Activated CD8-positive, alpha-beta T cell treated with anti-CD3 and anti-CD28 coated beads for 36 hours (primary cell): ENCODE measurements around the gene RNASEH1. TPM values are rescaled to one million over a fixed set of nuclear protein-coding genes. Genes with fewer than 3 reads are reported as not detected.
A peak's percentile ranks its signal among the peaks of the same experiment; 100 is the strongest.

Experiments used
- ATAC-seq: fragments of 200-7000 bp; cut with Tn5 transposase; one replicate; pipeline ENCODE4 v1.10.0; 2021; ENCODE audit warnings: mild to moderate bottlenecking, moderate library complexity
- CTCF ChIA-PET: fragments of 350-600 bp; sonication (Branson Sonifier 250); formaldehyde crosslinking; loops from one replicate; lab custom pipeline; 2021; ENCODE audit warnings: antibody characterized with exemption; lab: Charles Lee
- POLR2A ChIA-PET: fragments of 350-600 bp; sonication (Branson Sonifier 250); formaldehyde crosslinking; loops from one replicate; lab custom pipeline; 2021; ENCODE audit warnings: antibody characterized with exemption; lab: Charles Lee
- DNase-seq: peaks from one replicate; pipeline ENCODE4 v3.0.0-alpha.2; 2020
- H3K27ac Mint-ChIP-seq: one replicate; pipeline ENCODE4 v1.8.0; 2021; ENCODE audit warnings: mild to moderate bottlenecking, mixed read lengths
- H3K27me3 Mint-ChIP-seq: one replicate; pipeline ENCODE4 v1.8.0; 2021; ENCODE audit warnings: mixed read lengths
- H3K36me3 Mint-ChIP-seq: one replicate; pipeline ENCODE4 v1.8.0; 2021; ENCODE audit warnings: low read depth, mixed read lengths
- H3K4me1 Mint-ChIP-seq: one replicate; pipeline ENCODE4 v1.8.0; 2021; ENCODE audit warnings: low read depth, mixed read lengths
- H3K4me3 Mint-ChIP-seq: one replicate; pipeline ENCODE4 v1.8.0; 2021; ENCODE audit warnings: mild to moderate bottlenecking, moderate library complexity, mixed read lengths
- H3K9me3 Mint-ChIP-seq: one replicate; pipeline ENCODE4 v1.8.0; 2021; ENCODE audit warnings: mixed read lengths
- intact Hi-C: fragments of 100-400 bp; cut with micrococcal nuclease; formaldehyde crosslinking; loops from one replicate; pipeline ENCODE4 v1.10.0; 2022
- total RNA-seq, 2 experiments: library from RNA; stranded (reverse); gene quantifications; one replicate each; pipeline ENCODE4 v1.2.3, GENCODE V29; 2021
- TF ChIP-seq, protein P1 (sequence below): fragments of 200-600 bp; IDR thresholded peaks from one replicate; pipeline ENCODE4 v1.8.0; 2022; ENCODE audit warnings: antibody characterized with exemption, mild to moderate bottlenecking

Gene RNASEH1
- total RNA-seq, 2 experiments from 2014 or later, result 23.4 to 24.7 TPM

DNA sequence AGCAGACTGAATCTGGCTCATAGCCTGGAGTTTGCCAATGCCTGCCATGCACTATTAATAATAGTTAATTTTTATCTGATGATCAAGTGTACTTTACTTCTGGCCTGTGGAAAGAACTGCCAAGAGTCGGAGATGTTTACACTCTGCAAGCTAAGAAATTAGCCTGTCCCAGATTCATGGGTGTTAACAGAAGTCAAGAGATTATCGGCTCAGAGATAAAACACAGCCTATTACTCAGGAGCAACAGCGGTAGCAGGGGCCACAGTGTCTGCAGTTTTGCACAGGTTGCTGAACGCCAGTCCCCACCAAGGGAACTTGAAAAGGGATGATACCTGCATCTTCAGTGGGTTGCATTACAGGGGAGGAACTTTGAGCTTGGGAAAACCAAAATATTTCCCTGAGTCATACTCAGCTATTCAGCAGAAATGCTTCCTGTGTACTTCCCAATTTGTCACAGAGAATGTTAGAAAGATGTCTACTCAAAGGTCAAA lies 34.5 kb downstream of the RNASEH1 start:
- ChIA-PET POLR2A (no interaction called here), CTCF (no interaction called here)
- H3K36me3 Mint-ChIP-seq, result peaks cover 7% of the 10 kb centered on the region
- no peak for DNase-seq
- ATAC-seq, result no peak
- intact Hi-C loops, result no loop called here
- H3K4me3 Mint-ChIP-seq, result no peak overlapping the region
- no peak overlapping the region for H3K27ac Mint-ChIP-seq
- H3K27me3 Mint-ChIP-seq, result no peaks in the 10 kb centered on the region
- no peaks in the 10 kb centered on the region for H3K9me3 Mint-ChIP-seq
- H3K4me1 Mint-ChIP-seq, result peaks cover 21% of the 10 kb centered on the region
- TF ChIP-seq, protein P1, sequence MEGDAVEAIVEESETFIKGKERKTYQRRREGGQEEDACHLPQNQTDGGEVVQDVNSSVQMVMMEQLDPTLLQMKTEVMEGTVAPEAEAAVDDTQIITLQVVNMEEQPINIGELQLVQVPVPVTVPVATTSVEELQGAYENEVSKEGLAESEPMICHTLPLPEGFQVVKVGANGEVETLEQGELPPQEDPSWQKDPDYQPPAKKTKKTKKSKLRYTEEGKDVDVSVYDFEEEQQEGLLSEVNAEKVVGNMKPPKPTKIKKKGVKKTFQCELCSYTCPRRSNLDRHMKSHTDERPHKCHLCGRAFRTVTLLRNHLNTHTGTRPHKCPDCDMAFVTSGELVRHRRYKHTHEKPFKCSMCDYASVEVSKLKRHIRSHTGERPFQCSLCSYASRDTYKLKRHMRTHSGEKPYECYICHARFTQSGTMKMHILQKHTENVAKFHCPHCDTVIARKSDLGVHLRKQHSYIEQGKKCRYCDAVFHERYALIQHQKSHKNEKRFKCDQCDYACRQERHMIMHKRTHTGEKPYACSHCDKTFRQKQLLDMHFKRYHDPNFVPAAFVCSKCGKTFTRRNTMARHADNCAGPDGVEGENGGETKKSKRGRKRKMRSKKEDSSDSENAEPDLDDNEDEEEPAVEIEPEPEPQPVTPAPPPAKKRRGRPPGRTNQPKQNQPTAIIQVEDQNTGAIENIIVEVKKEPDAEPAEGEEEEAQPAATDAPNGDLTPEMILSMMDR, result no peak

GRCh38 chr2:3522961-3523421 lies 35.1 kb downstream of the RNASEH1 start:
- intact Hi-C loops, result no loop called here
- H3K27me3 Mint-ChIP-seq, result no peaks in the 10 kb centered on the region
- DNase-seq (no peak), ATAC-seq (no peak)
- no peak overlapping the region for H3K27ac Mint-ChIP-seq
- ChIA-PET CTCF (no interaction called here), POLR2A (no interaction called here)
- TF ChIP-seq, protein P1, result no peak
- peaks cover 7% of the 10 kb centered on the region for H3K36me3 Mint-ChIP-seq
- no peak overlapping the region for H3K4me3 Mint-ChIP-seq
- peaks cover 23% of the 10 kb centered on the region for H3K4me1 Mint-ChIP-seq
- H3K9me3 Mint-ChIP-seq, result no peaks in the 10 kb centered on the region

DNA sequence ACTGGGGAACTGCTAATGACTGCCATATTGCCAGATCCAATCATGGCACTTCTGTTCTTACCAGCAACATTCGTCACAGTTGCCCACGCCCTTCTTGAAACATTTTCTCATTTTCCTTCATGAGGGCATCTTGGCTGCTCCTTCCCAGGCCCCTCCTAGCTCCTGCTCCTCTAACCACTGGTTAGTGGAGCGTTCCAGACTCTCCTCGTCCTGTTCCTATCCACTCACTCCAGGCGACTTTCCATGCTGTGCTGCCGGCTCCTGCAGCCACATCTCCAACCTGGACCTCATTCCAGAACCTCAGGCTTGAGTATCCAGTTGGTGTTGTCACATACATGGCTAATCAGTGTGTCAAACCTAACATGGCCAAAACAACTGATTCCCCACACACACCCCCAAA lies 37.5 kb downstream of the RNASEH1 start:
- intact Hi-C loops, result no loop called here
- Mint-ChIP-seq H3K36me3 (peaks cover 10% of the 10 kb centered on the region), H3K27me3 (no peaks in the 10 kb centered on the region), H3K4me3 (peak overlapping the region; percentile 89), H3K27ac (no peak overlapping the region), H3K9me3 (peaks cover 3% of the 10 kb centered on the region), H3K4me1 (peaks cover 26% of the 10 kb centered on the region)
- ATAC-seq, result no peak
- ChIA-PET POLR2A (interaction anchor here (0.9 to 1.0 kb wide), 4 partner anchors 9 to 28 kb away, joined by 3 to 4 read pairs (median 3); no protein-coding TSS in a partner anchor), CTCF (interaction anchor here (1.0 to 1.4 kb wide), 2 partner anchors 38 to 55 kb away, joined by 3 to 5 read pairs; partner anchors contain the start of gene RNASEH1)
- DNase-seq, result no peak
- TF ChIP-seq, protein P1, result no peak

DNA sequence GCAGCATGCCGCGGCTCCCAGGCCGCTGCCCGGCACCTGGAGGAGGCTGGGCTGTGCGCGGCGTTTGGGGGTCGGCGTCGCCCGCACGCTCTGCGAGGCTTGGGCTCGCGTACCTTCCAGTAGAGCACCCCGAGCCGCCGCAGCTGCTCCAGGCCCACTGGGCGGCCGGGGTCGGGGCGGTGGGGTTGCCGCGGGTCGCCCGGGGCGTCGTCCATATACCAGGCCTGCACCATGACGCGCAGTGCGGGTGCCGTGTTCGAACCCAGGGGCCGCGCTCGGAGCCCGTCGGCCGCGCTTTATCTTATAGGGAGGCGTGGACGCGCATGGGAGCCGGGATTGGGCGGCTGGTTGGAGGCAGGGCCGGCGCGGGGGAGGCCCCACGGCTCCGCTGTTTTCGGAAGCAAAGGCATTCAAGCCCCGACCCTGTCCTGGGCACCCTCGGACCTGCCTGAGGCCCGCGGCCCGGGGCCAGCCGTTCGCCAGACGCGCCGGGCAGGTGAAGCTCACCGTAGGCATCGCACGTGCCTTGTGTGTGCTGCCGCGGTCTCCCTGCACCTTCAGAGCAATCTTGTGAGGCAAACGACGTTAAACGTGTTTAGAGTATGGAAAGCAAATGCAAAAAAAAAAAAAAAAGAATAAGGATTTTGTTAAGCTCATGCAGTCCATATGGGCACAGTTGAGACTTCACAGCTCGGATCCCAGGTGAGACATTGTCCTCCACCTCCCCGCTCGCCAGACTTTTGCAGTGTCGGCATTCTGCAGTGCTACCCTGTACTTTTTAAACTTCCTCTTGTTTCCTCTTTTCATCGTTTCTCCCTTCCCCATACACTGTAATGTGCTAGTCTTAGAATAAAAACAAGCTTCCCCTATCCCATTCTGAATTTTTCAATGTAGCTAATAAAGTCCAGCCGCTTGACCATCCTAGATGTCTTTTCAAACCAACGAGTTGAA lies 38.6 kb downstream of the RNASEH1 start, which contains the start of gene ADI1:
Gene ADI1 (minus strand): TSS at position 277 of the 951 bp plus-strand sequence. CDS start 44 bp downstream, at position 233.
- ATAC-seq (peak; percentile 72), DNase-seq (peak; percentile 86)
- Mint-ChIP-seq H3K27ac (peak within 1 kb of the TSS; percentile 87), H3K9me3 (peaks cover 7% of the 10 kb centered on the region), H3K27me3 (no peaks in the 10 kb centered on the region), H3K36me3 (peaks cover 15% of the 10 kb centered on the region), H3K4me3 (peak within 1 kb of the TSS; percentile 89), H3K4me1 (peaks cover 26% of the 10 kb centered on the region)
- CTCF ChIA-PET, result interaction anchor here (0.7 to 1.4 kb wide), 3 partner anchors 20 to 56 kb away, joined by 3 to 5 read pairs (median 3); partner anchors contain the start of gene RNASEH1
- TF ChIP-seq, protein P1, result no peak
- POLR2A ChIA-PET, result interaction anchor here (0.9 to 1.1 kb wide), 7 partner anchors 10 to 84 kb away, joined by 3 to 9 read pairs (median 3); partner anchors contain the start of gene RNASEH1
- intact Hi-C loops, result no loop called here
